ENCODE results near the gene UBE3B. TPM values are rescaled to one million over a fixed set of nuclear protein-coding genes. Genes with fewer than 3 reads are reported as not detected.

UBE3B gene
- total RNA-seq, 1 experiment from 2014 or later = 48.6 TPM

- TF ChIP-seq, protein P1, sequence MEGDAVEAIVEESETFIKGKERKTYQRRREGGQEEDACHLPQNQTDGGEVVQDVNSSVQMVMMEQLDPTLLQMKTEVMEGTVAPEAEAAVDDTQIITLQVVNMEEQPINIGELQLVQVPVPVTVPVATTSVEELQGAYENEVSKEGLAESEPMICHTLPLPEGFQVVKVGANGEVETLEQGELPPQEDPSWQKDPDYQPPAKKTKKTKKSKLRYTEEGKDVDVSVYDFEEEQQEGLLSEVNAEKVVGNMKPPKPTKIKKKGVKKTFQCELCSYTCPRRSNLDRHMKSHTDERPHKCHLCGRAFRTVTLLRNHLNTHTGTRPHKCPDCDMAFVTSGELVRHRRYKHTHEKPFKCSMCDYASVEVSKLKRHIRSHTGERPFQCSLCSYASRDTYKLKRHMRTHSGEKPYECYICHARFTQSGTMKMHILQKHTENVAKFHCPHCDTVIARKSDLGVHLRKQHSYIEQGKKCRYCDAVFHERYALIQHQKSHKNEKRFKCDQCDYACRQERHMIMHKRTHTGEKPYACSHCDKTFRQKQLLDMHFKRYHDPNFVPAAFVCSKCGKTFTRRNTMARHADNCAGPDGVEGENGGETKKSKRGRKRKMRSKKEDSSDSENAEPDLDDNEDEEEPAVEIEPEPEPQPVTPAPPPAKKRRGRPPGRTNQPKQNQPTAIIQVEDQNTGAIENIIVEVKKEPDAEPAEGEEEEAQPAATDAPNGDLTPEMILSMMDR (IDR thresholded peaks at IDR 0.05; ENCODE audit: unreplicated experiment) = no peak
- Mint-ChIP-seq H3K9me3 (ENCODE audit: low read depth, unreplicated experiment) (no peaks in the 10 kb centered on the region), H3K4me1 (ENCODE audit: low read depth, unreplicated experiment) (peaks cover 27% of the 10 kb centered on the region), H3K27ac (ENCODE audit: unreplicated experiment) (peak overlapping the region; percentile 99), H3K4me3 (ENCODE audit: low read depth, unreplicated experiment) (peak overlapping the region; percentile 96), H3K27me3 (ENCODE audit: unreplicated experiment) (no peaks in the 10 kb centered on the region), H3K36me3 (ENCODE audit: insufficient read depth, unreplicated experiment) (peaks cover 69% of the 10 kb centered on the region)
- DNase-seq = no peak
- CTCF ChIA-PET = interaction anchor here (0.8 kb wide), 1 partner anchor 19 kb away, joined by 3 read pairs; no protein-coding TSS in a partner anchor
- BruUV-seq (replicated peaks) = no TSS peak
- intact Hi-C loops (cut with micrococcal nuclease; ENCODE audit: unreplicated experiment) = no loop called here
Observed at GRCh38 chr12:109571773-109572505, 94.5 kb downstream of the UBE3B start.

DNA sequence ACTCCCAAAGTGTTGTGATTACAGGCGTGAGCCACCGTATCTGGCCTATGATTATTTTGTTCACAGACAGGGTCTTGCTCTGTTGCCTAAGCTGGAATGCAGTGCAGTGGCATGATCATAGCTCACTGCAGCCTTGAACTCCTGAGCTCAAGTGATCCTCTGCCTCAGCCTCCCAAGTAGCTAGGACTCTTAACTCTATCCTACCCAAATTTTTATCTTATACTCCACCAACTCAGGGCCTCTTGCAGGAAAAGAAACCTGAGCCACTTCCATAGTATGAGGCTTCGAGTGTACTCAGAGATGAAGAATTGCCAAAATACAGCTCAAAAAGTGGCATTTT is 95.0 kb downstream of the UBE3B start:
- CTCF ChIA-PET = interaction anchor here (0.8 to 2.0 kb wide), 2 partner anchors 19 to 201 kb away, joined by 3 to 6 read pairs; no protein-coding TSS in a partner anchor
- Mint-ChIP-seq H3K36me3 (ENCODE audit: insufficient read depth, unreplicated experiment) (peaks cover 71% of the 10 kb centered on the region), H3K27me3 (ENCODE audit: unreplicated experiment) (no peaks in the 10 kb centered on the region), H3K4me1 (ENCODE audit: low read depth, unreplicated experiment) (peaks cover 27% of the 10 kb centered on the region), H3K9me3 (ENCODE audit: low read depth, unreplicated experiment) (no peaks in the 10 kb centered on the region), H3K27ac (ENCODE audit: unreplicated experiment) (peak overlapping the region; percentile 99), H3K4me3 (ENCODE audit: low read depth, unreplicated experiment) (peak overlapping the region; percentile 96)
- no peak for DNase-seq
- intact Hi-C loops (cut with micrococcal nuclease; ENCODE audit: unreplicated experiment) = no loop called here
- no TSS peak for BruUV-seq (replicated peaks)
- TF ChIP-seq, protein P1 (IDR thresholded peaks at IDR 0.05; ENCODE audit: unreplicated experiment) = no peak

GRCh38 chr12:109573029-109573913 is 95.8 kb downstream of the UBE3B start, which contains the start of the genes MMAB and MVK:
MMAB (minus strand) TSS chr12:109573504; CDS start chr12:109573480, 24 bp downstream.
MVK (plus strand) TSS chr12:109573794; CDS start chr12:109574823, 1,029 bp downstream.
- CTCF ChIA-PET = interaction anchor here (0.6 to 2.0 kb wide), 4 partner anchors 24 to 207 kb away, joined by 3 to 6 read pairs (median 6); no protein-coding TSS in a partner anchor
- DNase-seq = peak; percentile 99
- intact Hi-C loops (cut with micrococcal nuclease; ENCODE audit: unreplicated experiment) = no loop called here
- H3K4me3 Mint-ChIP-seq (ENCODE audit: low read depth, unreplicated experiment) = peak within 1 kb of the TSS; percentile 96
- TF ChIP-seq, protein P1 (IDR thresholded peaks at IDR 0.05; ENCODE audit: unreplicated experiment) = no peak
- peak within 1 kb of the TSS; percentile 99 for H3K27ac Mint-ChIP-seq (ENCODE audit: unreplicated experiment)
- H3K4me1 Mint-ChIP-seq (ENCODE audit: low read depth, unreplicated experiment) = peaks cover 27% of the 10 kb centered on the region
- no peaks in the 10 kb centered on the region for H3K27me3 Mint-ChIP-seq (ENCODE audit: unreplicated experiment)
- TSS peak; percentile 70 for BruUV-seq (replicated peaks)
- no peaks in the 10 kb centered on the region for H3K9me3 Mint-ChIP-seq (ENCODE audit: low read depth, unreplicated experiment)
- H3K36me3 Mint-ChIP-seq (ENCODE audit: insufficient read depth, unreplicated experiment) = peaks cover 68% of the 10 kb centered on the region

DNA sequence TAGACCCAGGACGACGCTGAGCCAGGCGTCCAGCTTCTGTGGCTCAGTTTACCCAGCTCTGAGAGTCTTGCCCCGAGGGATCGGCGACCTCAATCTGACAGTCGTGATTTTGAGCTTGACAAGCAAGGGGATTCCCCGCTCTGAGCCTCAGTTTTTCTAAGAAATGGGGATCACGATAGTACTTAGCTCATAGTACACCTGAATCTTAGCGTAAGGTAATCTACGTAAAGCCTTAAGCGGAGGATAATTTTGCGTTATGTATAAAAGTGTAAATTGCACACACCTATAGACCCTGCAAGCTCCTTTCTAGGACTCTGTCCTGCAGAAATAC is 96.4 kb downstream of the UBE3B start:
- BruUV-seq (replicated peaks) = no TSS peak
- H3K4me3 Mint-ChIP-seq (ENCODE audit: low read depth, unreplicated experiment) = peak overlapping the region; percentile 96
- DNase-seq = no peak
- CTCF ChIA-PET = interaction anchor here (0.6 to 2.0 kb wide), 4 partner anchors 24 to 207 kb away, joined by 3 to 6 read pairs (median 6); no protein-coding TSS in a partner anchor
- peaks cover 66% of the 10 kb centered on the region for H3K36me3 Mint-ChIP-seq (ENCODE audit: insufficient read depth, unreplicated experiment)
- H3K9me3 Mint-ChIP-seq (ENCODE audit: low read depth, unreplicated experiment) = no peaks in the 10 kb centered on the region
- intact Hi-C loops (cut with micrococcal nuclease; ENCODE audit: unreplicated experiment) = no loop called here
- H3K27me3 Mint-ChIP-seq (ENCODE audit: unreplicated experiment) = no peaks in the 10 kb centered on the region
- H3K4me1 Mint-ChIP-seq (ENCODE audit: low read depth, unreplicated experiment) = peaks cover 27% of the 10 kb centered on the region
- TF ChIP-seq, protein P1 (IDR thresholded peaks at IDR 0.05; ENCODE audit: unreplicated experiment) = no peak
- peak overlapping the region; percentile 99 for H3K27ac Mint-ChIP-seq (ENCODE audit: unreplicated experiment)

All from Calu3 (cell line).